ENCODE data around the gene CAMKMT.

- no peak for TF ChIP-seq CTCF (conservative IDR thresholded peaks at IDR 0.05; ENCODE audit: low read depth, low read length)
- TF ChIP-seq EZH2 (IDR thresholded peaks at IDR 0.05; ENCODE audit: low read length, unreplicated experiment) = no peak
- no peak for TF ChIP-seq EZH2phosphoT487 (IDR thresholded peaks at IDR 0.05; ENCODE audit: borderline replicate concordance, low read length)
Observed at GRCh38 chr2:44522846-44523245, 161.1 kb downstream of the CAMKMT start.

Measured in PC-3 (cell line).